ENCODE results near the gene SCYL2. TPM values are rescaled to one million over a fixed set of nuclear protein-coding genes. Genes with fewer than 3 reads are reported as not detected.

Gene SCYL2
- total RNA-seq, 4 donors from 2014 or later = 47.5 to 73.4 (median 52.6) TPM

DNA sequence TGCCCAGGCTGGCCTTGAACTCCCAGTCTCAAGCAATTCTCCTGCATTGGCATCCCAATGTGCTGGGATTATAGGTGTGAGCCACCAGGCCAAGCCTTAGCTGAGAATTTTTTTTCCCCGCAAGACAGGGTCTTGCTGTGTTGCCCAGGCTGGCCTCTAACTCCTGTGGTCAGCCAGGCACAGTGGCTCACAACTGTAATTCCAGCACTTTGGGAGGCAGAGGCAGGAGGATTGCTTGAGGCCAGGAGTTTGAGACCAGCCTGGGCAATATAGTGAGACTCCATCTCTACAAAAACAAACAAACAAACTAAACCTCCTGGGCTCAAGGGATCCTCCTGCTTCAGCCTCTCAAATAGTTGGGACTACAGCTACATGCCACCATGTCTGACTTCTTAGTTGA lies 27.4 kb upstream of the SCYL2 start:
- no peaks in the 10 kb centered on the region for H3K36me3 ChIP-seq
- H3K27ac ChIP-seq = no peak overlapping the region
- DNase-seq = no peak
- H3K4me3 ChIP-seq = no peak overlapping the region
- no peaks in the 10 kb centered on the region for H3K27me3 ChIP-seq
- TF ChIP-seq, protein P1, sequence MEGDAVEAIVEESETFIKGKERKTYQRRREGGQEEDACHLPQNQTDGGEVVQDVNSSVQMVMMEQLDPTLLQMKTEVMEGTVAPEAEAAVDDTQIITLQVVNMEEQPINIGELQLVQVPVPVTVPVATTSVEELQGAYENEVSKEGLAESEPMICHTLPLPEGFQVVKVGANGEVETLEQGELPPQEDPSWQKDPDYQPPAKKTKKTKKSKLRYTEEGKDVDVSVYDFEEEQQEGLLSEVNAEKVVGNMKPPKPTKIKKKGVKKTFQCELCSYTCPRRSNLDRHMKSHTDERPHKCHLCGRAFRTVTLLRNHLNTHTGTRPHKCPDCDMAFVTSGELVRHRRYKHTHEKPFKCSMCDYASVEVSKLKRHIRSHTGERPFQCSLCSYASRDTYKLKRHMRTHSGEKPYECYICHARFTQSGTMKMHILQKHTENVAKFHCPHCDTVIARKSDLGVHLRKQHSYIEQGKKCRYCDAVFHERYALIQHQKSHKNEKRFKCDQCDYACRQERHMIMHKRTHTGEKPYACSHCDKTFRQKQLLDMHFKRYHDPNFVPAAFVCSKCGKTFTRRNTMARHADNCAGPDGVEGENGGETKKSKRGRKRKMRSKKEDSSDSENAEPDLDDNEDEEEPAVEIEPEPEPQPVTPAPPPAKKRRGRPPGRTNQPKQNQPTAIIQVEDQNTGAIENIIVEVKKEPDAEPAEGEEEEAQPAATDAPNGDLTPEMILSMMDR (IDR thresholded peaks at IDR 0.05) = no peak
- no peak for TF ChIP-seq POLR2A (IDR thresholded peaks at IDR 0.05)
- no peaks in the 10 kb centered on the region for H3K9me3 ChIP-seq
- no peaks in the 10 kb centered on the region for H3K4me1 ChIP-seq

DNA sequence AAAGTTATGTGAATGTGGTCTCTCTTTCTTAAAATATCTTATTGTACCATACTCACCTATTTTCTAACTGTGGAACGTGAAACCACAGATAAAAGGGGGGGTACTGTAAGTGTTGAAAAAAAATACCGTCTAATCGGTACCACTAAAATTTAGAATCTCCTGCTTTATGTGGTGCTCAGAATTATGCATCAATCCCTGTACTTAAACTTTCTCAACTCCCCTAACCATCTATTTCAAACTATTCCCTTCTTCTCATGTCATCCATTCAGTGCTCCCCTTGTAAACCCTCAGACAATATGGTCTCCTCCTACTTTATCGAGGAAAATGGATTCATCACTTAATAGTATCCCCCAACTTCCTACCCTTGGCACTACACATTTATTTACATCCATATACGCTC lies 23.8 kb upstream of the SCYL2 start:
- H3K27me3 ChIP-seq = no peaks in the 10 kb centered on the region
- H3K4me3 ChIP-seq = no peak overlapping the region
- H3K27ac ChIP-seq = no peak overlapping the region
- H3K9me3 ChIP-seq = no peaks in the 10 kb centered on the region
- H3K36me3 ChIP-seq = no peaks in the 10 kb centered on the region
- no peak for DNase-seq
- no peak for TF ChIP-seq POLR2A (IDR thresholded peaks at IDR 0.05)
- TF ChIP-seq, protein P1 (IDR thresholded peaks at IDR 0.05) = no peak
- no peaks in the 10 kb centered on the region for H3K4me1 ChIP-seq

GRCh38 chr12:100247765-100248164 lies 19.2 kb upstream of the SCYL2 start:
- TF ChIP-seq, protein P1 (IDR thresholded peaks at IDR 0.05) = no peak
- TF ChIP-seq POLR2A (IDR thresholded peaks at IDR 0.05) = no peak
- no peaks in the 10 kb centered on the region for H3K36me3 ChIP-seq
- no peak for DNase-seq
- H3K27me3 ChIP-seq = no peaks in the 10 kb centered on the region
- peaks cover 0 to 4% (median 0%) of the 10 kb centered on the region in 4 donors for H3K4me1 ChIP-seq
- no peaks in the 10 kb centered on the region for H3K9me3 ChIP-seq
- no peak overlapping the region for H3K27ac ChIP-seq
- no peak overlapping the region for H3K4me3 ChIP-seq

DNA sequence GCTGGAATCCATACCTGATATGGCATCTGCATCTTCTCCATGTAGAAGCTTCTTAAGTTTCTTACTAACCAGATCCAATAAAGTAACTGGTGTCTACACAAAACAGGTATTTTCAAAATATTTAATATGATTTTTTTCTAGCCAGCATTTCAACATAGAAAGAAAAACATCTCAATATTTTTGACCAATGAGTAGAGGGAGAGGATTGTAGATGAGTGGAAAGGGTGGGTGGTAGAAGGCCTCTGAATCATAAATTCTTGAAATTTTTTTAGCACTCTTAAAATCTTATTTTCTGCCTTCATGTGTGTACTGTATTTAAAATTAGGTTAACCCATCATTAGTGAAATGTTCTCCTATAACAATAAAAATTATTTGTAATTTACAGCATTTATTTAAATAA lies 18.1 kb upstream of the SCYL2 start:
- no peaks in the 10 kb centered on the region for H3K27me3 ChIP-seq
- no peaks in the 10 kb centered on the region for H3K9me3 ChIP-seq
- H3K4me3 ChIP-seq = no peak overlapping the region
- no peak for DNase-seq
- no peak overlapping the region for H3K27ac ChIP-seq
- H3K36me3 ChIP-seq = no peaks in the 10 kb centered on the region
- no peak for TF ChIP-seq POLR2A (IDR thresholded peaks at IDR 0.05)
- TF ChIP-seq, protein P1 (IDR thresholded peaks at IDR 0.05) = no peak
- peaks cover 0 to 4% (median 0%) of the 10 kb centered on the region in 4 donors for H3K4me1 ChIP-seq

DNA sequence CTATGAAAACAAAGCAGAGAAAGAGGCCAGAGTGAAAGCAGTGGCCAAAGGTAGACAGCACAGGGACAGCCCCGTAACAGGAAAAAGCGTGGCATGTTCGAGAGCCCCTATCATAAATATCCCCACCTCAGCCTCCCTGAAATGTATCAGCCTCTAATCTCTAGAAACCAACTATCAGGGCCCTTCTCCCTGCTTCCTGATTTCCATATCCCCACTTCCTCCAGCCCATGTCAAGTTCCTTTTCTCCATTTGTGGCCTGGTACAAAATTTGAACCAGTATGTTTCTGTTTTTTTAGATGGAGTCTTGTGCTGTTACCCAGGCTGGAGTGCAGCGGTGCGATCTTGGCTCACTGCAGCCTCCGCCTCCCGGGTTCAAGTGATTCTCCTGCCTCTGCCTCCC lies 17.0 kb upstream of the SCYL2 start:
- no peak for DNase-seq
- H3K4me3 ChIP-seq = no peak overlapping the region
- H3K9me3 ChIP-seq = no peaks in the 10 kb centered on the region
- no peaks in the 10 kb centered on the region for H3K27me3 ChIP-seq
- H3K27ac ChIP-seq = no peak overlapping the region
- peaks cover 0 to 4% (median 0%) of the 10 kb centered on the region in 4 donors for H3K4me1 ChIP-seq
- TF ChIP-seq POLR2A (IDR thresholded peaks at IDR 0.05) = no peak
- TF ChIP-seq, protein P1 (IDR thresholded peaks at IDR 0.05) = no peak
- H3K36me3 ChIP-seq = no peaks in the 10 kb centered on the region

GRCh38 chr12:100251917-100252316 lies 15.1 kb upstream of the SCYL2 start:
- Histone ChIP-seq H3K27ac (no peak overlapping the region), H3K4me3 (no peak overlapping the region), H3K36me3 (no peaks in the 10 kb centered on the region), H3K27me3 (no peaks in the 10 kb centered on the region), H3K9me3 (no peaks in the 10 kb centered on the region), H3K4me1 (peaks cover 0 to 4% (median 0%) of the 10 kb centered on the region in 4 donors)
- TF ChIP-seq POLR2A (IDR thresholded peaks at IDR 0.05) = no peak
- TF ChIP-seq, protein P1 (IDR thresholded peaks at IDR 0.05) = no peak
- no peak for DNase-seq
